Trophoblast cell (in vitro differentiated cells and primary cell): ENCODE results near the gene CACNA1F.
"Not testable (repeated sequence)": the region's sequence is repeated elsewhere in the genome, so short reads cannot be mapped to it uniquely, and the experiment has no call there.

Experiments used
- DNase-seq, 2 donors: peaks; one replicate each; pipeline ENCODE4 v3.0.0-alpha.2; 2016
- H2AFZ ChIP-seq: 2 replicates; pipeline ENCODE4 v1.6.1; 2013; ENCODE audit warnings: low read length, moderate library complexity, mild to moderate bottlenecking; ENCODE audit not compliant: insufficient read depth, poor library complexity
- H2AK5ac ChIP-seq: 2 replicates; pipeline ENCODE4 v1.6.1; 2013; ENCODE audit warnings: mild to moderate bottlenecking, low read length
- H2BK120ac ChIP-seq: 2 replicates; pipeline ENCODE4 v1.6.1; 2013; ENCODE audit warnings: low read length, mild to moderate bottlenecking, moderate library complexity; ENCODE audit not compliant: insufficient read depth, poor library complexity
- H2BK12ac ChIP-seq: 2 replicates; pipeline ENCODE4 v1.6.1; 2013; ENCODE audit warnings: mild to moderate bottlenecking, low read length, moderate library complexity
- H2BK5ac ChIP-seq: 2 replicates; pipeline ENCODE4 v1.6.1; 2013; ENCODE audit warnings: low read length, low read depth, moderate library complexity, mild to moderate bottlenecking; ENCODE audit not compliant: poor library complexity
- H3K14ac ChIP-seq: 2 replicates; pipeline ENCODE4 v1.6.1; 2013; ENCODE audit warnings: mild to moderate bottlenecking, low read length
- H3K18ac ChIP-seq: 2 replicates; pipeline ENCODE4 v1.6.1; 2013; ENCODE audit warnings: mild to moderate bottlenecking, low read length
- H3K23ac ChIP-seq: 2 replicates; pipeline ENCODE4 v1.6.1; 2013; ENCODE audit warnings: low read length
- H3K27ac ChIP-seq: 2 replicates; pipeline ENCODE4 v1.5.1; 2013; ENCODE audit warnings: low read depth, mild to moderate bottlenecking, inconsistent platforms, low read length, moderate library complexity
- H3K27me3 ChIP-seq: 2 replicates; pipeline ENCODE4 v1.6.1; 2013; ENCODE audit warnings: inconsistent platforms, mild to moderate bottlenecking, low read length, moderate library complexity; ENCODE audit not compliant: insufficient read depth
- H3K36me3 ChIP-seq, 2 experiments: 1 replicate in 1 of 2; 2 replicates in 1 of 2; pipeline ENCODE4 v1.6.1; 2013; ENCODE audit warnings: low read length in 2 of 2, mild to moderate bottlenecking in 2 of 2, moderate library complexity in 1 of 2; ENCODE audit not compliant: insufficient read depth in 2 of 2, control insufficient read depth in 1 of 2
- H3K4ac ChIP-seq: 2 replicates; pipeline ENCODE4 v1.6.1; 2013; ENCODE audit warnings: low read depth, mild to moderate bottlenecking, low read length, moderate library complexity
- H3K4me1 ChIP-seq, 2 experiments: 1 replicate in 1 of 2; 2 replicates in 1 of 2; pipeline ENCODE4 v1.6.1; 2013; ENCODE audit warnings: low read length in 2 of 2, mild to moderate bottlenecking in 2 of 2, moderate library complexity in 1 of 2; ENCODE audit not compliant: insufficient read depth in 2 of 2, control insufficient read depth in 1 of 2
- H3K4me2 ChIP-seq: 2 replicates; pipeline ENCODE4 v1.6.1; 2013; ENCODE audit warnings: inconsistent platforms, mild to moderate bottlenecking, low read length, moderate library complexity
- H3K4me3 ChIP-seq: 2 replicates; pipeline ENCODE4 v1.5.1; 2013; ENCODE audit warnings: mild to moderate bottlenecking, low read depth, low read length, inconsistent platforms
- H3K79me1 ChIP-seq: one replicate; pipeline ENCODE4 v1.6.1; 2013; ENCODE audit warnings: low read length
- H3K79me2 ChIP-seq: 2 replicates; pipeline ENCODE4 v1.6.1; 2013; ENCODE audit warnings: low read length, mild to moderate bottlenecking; ENCODE audit not compliant: control insufficient read depth, insufficient read depth, poor library complexity
- H3K9ac ChIP-seq: 2 replicates; pipeline ENCODE4 v1.6.1; 2013; ENCODE audit warnings: mild to moderate bottlenecking, low read length
- H3K9me3 ChIP-seq: 2 replicates; pipeline ENCODE4 v1.6.1; 2013; ENCODE audit warnings: low read depth, mild to moderate bottlenecking, control low read depth, inconsistent platforms, low read length; ENCODE audit not compliant: insufficient read depth
- H4K12ac ChIP-seq: 2 replicates; pipeline ENCODE4 v1.6.1; 2013; ENCODE audit warnings: low read depth, mild to moderate bottlenecking, low read length, moderate library complexity
- H4K8ac ChIP-seq: 2 replicates; pipeline ENCODE4 v1.6.1; 2013; ENCODE audit warnings: low read depth, mild to moderate bottlenecking, low read length, moderate library complexity
- H4K91ac ChIP-seq: one replicate; pipeline ENCODE4 v1.6.1; 2013; ENCODE audit warnings: low read depth, mild to moderate bottlenecking, low read length, moderate library complexity
- WGBS: extraction: QIAGEN DNeasy Blood & Tissue Kit; methylation state at CpG from one replicate; pipeline ENCODE4 v1.1.7; 2013; ENCODE audit warnings: missing lambda C conversion rate; ENCODE audit not compliant: insufficient read length, insufficient coverage; ENCODE audit errors: extremely low coverage; 5-methylcytosine and 5-hydroxymethylcytosine counted together

Gene CACNA1F

GRCh38 chrX:49175435-49176274 lies 57.5 kb downstream of the CACNA1F start:
- DNase-seq: no peak
- no CpG with 5 or more reads among the region's 43 CpGs for WGBS

DNA sequence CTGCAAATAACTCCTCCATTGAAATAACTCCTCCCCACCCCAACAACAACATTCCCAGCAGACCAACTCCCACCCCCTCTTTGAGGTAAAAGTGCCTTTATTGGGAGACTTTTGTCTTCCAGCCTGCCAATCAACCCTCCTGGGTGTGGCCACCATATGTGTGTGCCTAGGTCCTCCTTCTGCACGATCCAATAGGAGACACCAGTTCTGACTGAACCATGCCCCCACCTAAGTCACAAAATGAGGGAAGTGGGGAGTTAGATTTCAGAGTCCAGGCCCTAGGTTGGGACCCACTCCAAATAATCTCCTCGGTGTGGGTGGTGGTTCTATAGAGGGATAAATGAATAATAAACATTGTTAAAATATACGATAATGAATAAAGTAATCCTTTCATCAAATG lies 58.4 kb downstream of the CACNA1F start:
- no CpG with 5 or more reads among the region's 3 CpGs for WGBS
- H3K4me1 ChIP-seq: peaks cover 3 to 6% of the 10 kb centered on the region in 2 experiments

More at GRCh38 chrX:49175435-49176274, 57.5 kb downstream of the CACNA1F start:
- no peaks in the 10 kb centered on the region for H3K9me3 ChIP-seq
- H3K79me2 ChIP-seq: peaks cover 3% of the 10 kb centered on the region
- H3K36me3 ChIP-seq: peaks cover 44 to 55% of the 10 kb centered on the region in 2 experiments
- H4K91ac ChIP-seq: no peak overlapping the region
- H2AK5ac ChIP-seq: no peak overlapping the region
- H3K4me1 ChIP-seq: peaks cover 3 to 6% of the 10 kb centered on the region in 2 experiments
- H3K4ac ChIP-seq: no peak overlapping the region
- no peak overlapping the region for H4K8ac ChIP-seq
- peaks cover 3% of the 10 kb centered on the region for H3K79me1 ChIP-seq
- no peak overlapping the region for H4K12ac ChIP-seq
- H3K27ac ChIP-seq: no peak overlapping the region
- H3K4me3 ChIP-seq: no peak overlapping the region
- H3K9ac ChIP-seq: no peak overlapping the region
- H2BK5ac ChIP-seq: no peak overlapping the region
- H3K4me2 ChIP-seq: no peak overlapping the region
- no peak overlapping the region for H2BK120ac ChIP-seq
- H3K18ac ChIP-seq: no peak overlapping the region
- peaks cover 4% of the 10 kb centered on the region for H3K27me3 ChIP-seq
- H3K23ac ChIP-seq: no peak overlapping the region
- H2BK12ac ChIP-seq: no peak overlapping the region
- H2AFZ ChIP-seq: no peak overlapping the region
- no peak overlapping the region for H3K14ac ChIP-seq

DNA sequence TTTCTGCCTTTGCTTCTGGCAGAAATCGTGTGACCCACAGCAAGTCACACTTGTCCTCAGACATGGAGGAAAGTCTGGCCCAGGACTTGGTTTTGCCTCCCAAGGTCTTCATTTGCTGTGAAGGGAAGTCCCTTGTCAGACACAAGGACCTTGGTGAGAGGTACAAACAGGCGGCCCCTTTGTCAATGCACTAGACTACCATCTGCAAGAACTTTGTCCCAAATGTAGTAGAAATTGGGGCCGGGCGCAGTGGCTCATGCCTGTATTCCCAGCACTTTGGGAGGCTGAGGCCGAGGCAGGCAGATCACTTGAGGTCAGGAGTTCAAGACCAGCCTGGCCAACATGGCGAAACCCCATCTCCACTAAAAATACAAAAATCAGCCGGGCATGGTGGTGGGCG lies 59.6 kb downstream of the CACNA1F start:
- not testable (repeated sequence) for H3K79me1 ChIP-seq, H2BK5ac ChIP-seq, H4K8ac ChIP-seq, H2BK120ac ChIP-seq, H2AFZ ChIP-seq, H3K4me1 ChIP-seq, H4K12ac ChIP-seq, H3K18ac ChIP-seq, H3K4ac ChIP-seq, H3K9ac ChIP-seq, H4K91ac ChIP-seq, H3K14ac ChIP-seq, H3K23ac ChIP-seq, H3K9me3 ChIP-seq, H3K27me3 ChIP-seq, H3K4me2 ChIP-seq, H3K27ac ChIP-seq, DNase-seq, H2AK5ac ChIP-seq, H3K79me2 ChIP-seq, H2BK12ac ChIP-seq, H3K4me3 ChIP-seq
- no CpG with 5 or more reads among the region's 8 CpGs for WGBS
- peaks cover 31 to 35% of the 10 kb centered on the region in 2 experiments for H3K36me3 ChIP-seq

More for the DNA sequence above, 58.4 kb downstream of the CACNA1F start:
- Histone ChIP-seq H3K27me3 (peaks cover 4% of the 10 kb centered on the region), H3K18ac (no peak overlapping the region), H3K4ac (no peak overlapping the region), H3K9ac (no peak overlapping the region), H4K12ac (no peak overlapping the region), H3K23ac (no peak overlapping the region), H3K79me1 (peaks cover 3% of the 10 kb centered on the region), H2BK120ac (no peak overlapping the region), H2BK12ac (no peak overlapping the region), H3K4me3 (no peak overlapping the region), H2AFZ (no peak overlapping the region), H3K14ac (no peak overlapping the region), H3K36me3 (peaks cover 42 to 47% of the 10 kb centered on the region in 2 experiments), H2BK5ac (no peak overlapping the region), H4K91ac (no peak overlapping the region), H4K8ac (no peak overlapping the region), H3K9me3 (no peaks in the 10 kb centered on the region), H2AK5ac (no peak overlapping the region), H3K79me2 (peaks cover 3% of the 10 kb centered on the region), H3K27ac (no peak overlapping the region), H3K4me2 (no peak overlapping the region)
- no peak for DNase-seq

DNA sequence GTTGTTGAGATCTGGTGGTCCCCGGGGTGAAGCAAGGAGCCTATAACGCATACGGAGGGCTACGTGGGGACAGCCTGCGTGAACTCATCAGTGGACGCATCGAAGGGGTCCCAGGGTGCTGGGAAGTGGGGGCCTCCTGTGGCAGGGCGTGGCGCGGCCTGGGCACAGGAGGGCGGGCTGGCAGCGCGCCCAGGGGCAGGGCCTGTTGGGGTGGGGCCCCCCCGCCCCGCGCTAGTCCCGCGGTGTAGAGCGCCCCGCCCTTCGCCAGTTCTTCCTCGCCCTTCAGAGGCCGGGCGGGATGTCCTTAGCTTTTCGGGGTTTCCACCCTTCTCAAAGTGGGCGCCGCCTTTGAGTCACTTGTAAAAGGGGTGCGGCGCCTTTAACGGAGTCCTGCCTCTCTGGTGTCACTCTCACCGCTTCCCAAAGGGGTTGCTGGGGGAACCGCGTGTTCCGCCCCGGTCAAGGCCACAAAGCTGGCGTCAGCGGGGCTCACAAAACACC lies 60.8 kb downstream of the CACNA1F start:
- no peak for DNase-seq
- peak overlapping the region; percentile 88 for H3K4me2 ChIP-seq
- H2BK120ac ChIP-seq: peak overlapping the region; percentile 63
- no peak overlapping the region for H3K18ac ChIP-seq
- H4K91ac ChIP-seq: peak overlapping the region; percentile 72
- peak overlapping the region; percentile 11 for H4K8ac ChIP-seq
- H3K27me3 ChIP-seq: peaks cover 4% of the 10 kb centered on the region
- no peak overlapping the region for H2BK5ac ChIP-seq
- peaks cover 19 to 23% of the 10 kb centered on the region in 2 experiments for H3K36me3 ChIP-seq
- H2AFZ ChIP-seq: peak overlapping the region; percentile 73
- H3K23ac ChIP-seq: no peak overlapping the region
- H3K27ac ChIP-seq: no peak overlapping the region
- no peak overlapping the region for H3K4ac ChIP-seq
- H2AK5ac ChIP-seq: no peak overlapping the region
- peaks cover 4 to 10% of the 10 kb centered on the region in 2 experiments for H3K4me1 ChIP-seq
- no peaks in the 10 kb centered on the region for H3K9me3 ChIP-seq
- H4K12ac ChIP-seq: peak overlapping the region; percentile 69
- H3K9ac ChIP-seq: no peak overlapping the region
- peak overlapping the region; percentile 64 for H3K4me3 ChIP-seq
- H3K79me1 ChIP-seq: peaks cover 3% of the 10 kb centered on the region
- peaks cover 3% of the 10 kb centered on the region for H3K79me2 ChIP-seq
- peak overlapping the region; percentile 53 for H2BK12ac ChIP-seq
- peak overlapping the region; percentile 57 for H3K14ac ChIP-seq
- WGBS: no CpG with 5 or more reads among the region's 37 CpGs
